Measurements from ENCODE around the gene TMEM30A. TPM values are rescaled to one million over a fixed set of nuclear protein-coding genes. Genes with fewer than 3 reads are reported as not detected.

TMEM30A gene
- total and polyA plus RNA-seq, 2 of the 13 experiments (the other 11 are each of a cell fraction or from before 2014, with no cell fraction given): 17.6 to 54.4 TPM

DNA sequence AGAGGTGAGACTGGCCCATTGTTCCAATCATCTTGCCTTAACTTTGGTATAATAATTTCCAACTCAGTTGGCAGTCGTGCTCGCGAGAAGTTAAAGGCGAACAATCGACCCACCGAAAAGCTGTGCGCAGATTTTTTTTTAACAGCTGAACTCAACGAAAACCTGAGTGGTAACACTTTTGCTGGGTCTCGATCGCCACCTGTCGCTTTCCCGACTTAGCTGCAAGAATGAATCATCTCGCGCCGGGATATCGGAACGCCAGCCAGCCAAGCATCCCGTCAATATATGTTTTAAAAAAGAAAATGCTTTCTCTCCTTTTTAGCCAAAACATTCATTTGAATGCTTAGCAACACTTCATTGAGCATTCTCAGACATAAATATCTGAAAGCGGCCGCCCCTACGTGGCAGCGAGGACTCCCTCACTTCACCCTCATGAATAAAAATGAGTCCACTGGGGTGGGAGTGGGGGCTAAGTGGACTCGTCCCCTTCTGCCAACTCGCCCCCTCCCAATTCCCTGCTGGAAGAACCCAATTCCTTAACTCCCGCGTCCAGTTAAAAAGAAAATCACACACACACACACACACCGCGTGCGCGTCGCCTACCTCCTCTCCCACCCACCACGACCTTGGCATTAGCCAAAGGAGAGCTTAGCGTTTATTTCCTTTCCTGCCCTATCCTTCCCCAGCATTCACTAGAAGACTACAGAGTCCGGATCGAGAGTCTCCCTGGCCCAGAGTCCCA, 80.2 kb downstream of the TMEM30A start:
- DNase-seq (ENCODE audit: low spot score): peak; percentile 40
- intact Hi-C loops (cut with micrococcal nuclease; ENCODE audit: unreplicated experiment): loop anchor here (1.0 to 10.0 kb wide), 5 partner anchors 139 to 1350 kb away; no protein-coding TSS in a partner anchor
- H3K4me1 ChIP-seq (ENCODE audit: insufficient read depth, low read length): no peaks in the 10 kb centered on the region
- H3K9ac ChIP-seq (ENCODE audit: insufficient read depth, low read depth, low read length): no peak overlapping the region
- H3K79me2 ChIP-seq (ENCODE audit: insufficient read depth, low read length): no peaks in the 10 kb centered on the region
- H3K4me2 ChIP-seq (ENCODE audit: low read depth, low read length): no peak overlapping the region
- FAIRE-seq: peak; percentile 56
- H3K9me3 ChIP-seq (ENCODE audit: low read length): no peaks in the 10 kb centered on the region
- 24% methylated on average over 35 of the region's 35 CpGs for WGBS (ENCODE audit: low lambda C conversion rate)
- ChIA-PET CTCF (ENCODE audit: low intra/inter-chr PET ratio, low total read pairs) (interaction anchor here (1.0 to 1.9 kb wide), 3 partner anchors 305 to 860 kb away, joined by 4 to 5 read pairs (median 4); no protein-coding TSS in a partner anchor), POLR2A (no interaction called here)
- no TSS peak for BruUV-seq (replicated peaks)
- peak; percentile 24; the same call in 2 of the 3 replicates for ATAC-seq
- no peaks in the 10 kb centered on the region for H3K36me3 ChIP-seq (replicated peaks in 1 of 2; ENCODE audit: control insufficient read depth in 1 of 2, insufficient read depth in 2 of 2, low read length in 2 of 2)
- H4K20me1 ChIP-seq (ENCODE audit: insufficient read depth, low read length): no peaks in the 10 kb centered on the region
- no peak overlapping the region for H2AFZ ChIP-seq (ENCODE audit: low read length)
- no peak overlapping the region for H3K27ac ChIP-seq (ENCODE audit: extremely low read length, insufficient read depth, low read length)
- in situ Hi-C loops (cut with HindIII; ENCODE audit: extremely low pct_ligation_motif_present, low pct_unique_long_range_greater_than_20kb): loop anchor here (10.0 to 25.0 kb wide), 6 partner anchors 450 to 1467 kb away; no protein-coding TSS in a partner anchor
- no peak overlapping the region for H3K4me3 ChIP-seq (replicated peaks in 1 of 3; ENCODE audit: insufficient read depth in 1 of 3, low read depth in 2 of 3, low read length in 3 of 3)
- H3K27me3 ChIP-seq (ENCODE audit: control insufficient read depth in 1 of 2, insufficient read depth in 2 of 2, low read length in 2 of 2): peaks cover 6 to 64% of the 10 kb centered on the region in 2 experiments; a peak in 4 of 5 replicates
- no peak for TF ChIP-seq ZFP36L1 (CRISPR knock-in tag; IDR thresholded peaks at IDR 0.05)
- no peak for TF ChIP-seq CHD4 (IDR thresholded peaks at IDR 0.05; ENCODE audit: borderline replicate concordance, low read length)
- TF ChIP-seq, protein P1, sequence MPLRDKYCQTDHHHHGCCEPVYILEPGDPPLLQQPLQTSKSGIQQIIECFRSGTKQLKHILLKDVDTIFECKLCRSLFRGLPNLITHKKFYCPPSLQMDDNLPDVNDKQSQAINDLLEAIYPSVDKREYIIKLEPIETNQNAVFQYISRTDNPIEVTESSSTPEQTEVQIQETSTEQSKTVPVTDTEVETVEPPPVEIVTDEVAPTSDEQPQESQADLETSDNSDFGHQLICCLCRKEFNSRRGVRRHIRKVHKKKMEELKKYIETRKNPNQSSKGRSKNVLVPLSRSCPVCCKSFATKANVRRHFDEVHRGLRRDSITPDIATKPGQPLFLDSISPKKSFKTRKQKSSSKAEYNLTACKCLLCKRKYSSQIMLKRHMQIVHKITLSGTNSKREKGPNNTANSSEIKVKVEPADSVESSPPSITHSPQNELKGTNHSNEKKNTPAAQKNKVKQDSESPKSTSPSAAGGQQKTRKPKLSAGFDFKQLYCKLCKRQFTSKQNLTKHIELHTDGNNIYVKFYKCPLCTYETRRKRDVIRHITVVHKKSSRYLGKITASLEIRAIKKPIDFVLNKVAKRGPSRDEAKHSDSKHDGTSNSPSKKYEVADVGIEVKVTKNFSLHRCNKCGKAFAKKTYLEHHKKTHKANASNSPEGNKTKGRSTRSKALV (CRISPR knock-in tag; IDR thresholded peaks at IDR 0.05): 0 out of 2 replicates have a peak, but pooled peaks have one; percentile 42
- no peak for TF ChIP-seq ZFX (CRISPR knock-in tag; IDR thresholded peaks at IDR 0.05; ENCODE audit: low read depth)
- TF ChIP-seq, protein P2, sequence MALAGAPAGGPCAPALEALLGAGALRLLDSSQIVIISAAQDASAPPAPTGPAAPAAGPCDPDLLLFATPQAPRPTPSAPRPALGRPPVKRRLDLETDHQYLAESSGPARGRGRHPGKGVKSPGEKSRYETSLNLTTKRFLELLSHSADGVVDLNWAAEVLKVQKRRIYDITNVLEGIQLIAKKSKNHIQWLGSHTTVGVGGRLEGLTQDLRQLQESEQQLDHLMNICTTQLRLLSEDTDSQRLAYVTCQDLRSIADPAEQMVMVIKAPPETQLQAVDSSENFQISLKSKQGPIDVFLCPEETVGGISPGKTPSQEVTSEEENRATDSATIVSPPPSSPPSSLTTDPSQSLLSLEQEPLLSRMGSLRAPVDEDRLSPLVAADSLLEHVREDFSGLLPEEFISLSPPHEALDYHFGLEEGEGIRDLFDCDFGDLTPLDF (CRISPR knock-in tag; IDR thresholded peaks at IDR 0.05): no peak
- peak; percentile 82 for TF ChIP-seq STAG1 (CRISPR knock-in tag; IDR thresholded peaks at IDR 0.05)
- no peak for TF ChIP-seq PPARG (CRISPR knock-in tag; conservative IDR thresholded peaks at IDR 0.05)
- TF ChIP-seq RAD21 (CRISPR knock-in tag; IDR thresholded peaks at IDR 0.05): peak; percentile 69
- peak; percentile 78 for TF ChIP-seq SMC3 (IDR thresholded peaks at IDR 0.05; ENCODE audit: low read length)
- TF ChIP-seq, protein P3, sequence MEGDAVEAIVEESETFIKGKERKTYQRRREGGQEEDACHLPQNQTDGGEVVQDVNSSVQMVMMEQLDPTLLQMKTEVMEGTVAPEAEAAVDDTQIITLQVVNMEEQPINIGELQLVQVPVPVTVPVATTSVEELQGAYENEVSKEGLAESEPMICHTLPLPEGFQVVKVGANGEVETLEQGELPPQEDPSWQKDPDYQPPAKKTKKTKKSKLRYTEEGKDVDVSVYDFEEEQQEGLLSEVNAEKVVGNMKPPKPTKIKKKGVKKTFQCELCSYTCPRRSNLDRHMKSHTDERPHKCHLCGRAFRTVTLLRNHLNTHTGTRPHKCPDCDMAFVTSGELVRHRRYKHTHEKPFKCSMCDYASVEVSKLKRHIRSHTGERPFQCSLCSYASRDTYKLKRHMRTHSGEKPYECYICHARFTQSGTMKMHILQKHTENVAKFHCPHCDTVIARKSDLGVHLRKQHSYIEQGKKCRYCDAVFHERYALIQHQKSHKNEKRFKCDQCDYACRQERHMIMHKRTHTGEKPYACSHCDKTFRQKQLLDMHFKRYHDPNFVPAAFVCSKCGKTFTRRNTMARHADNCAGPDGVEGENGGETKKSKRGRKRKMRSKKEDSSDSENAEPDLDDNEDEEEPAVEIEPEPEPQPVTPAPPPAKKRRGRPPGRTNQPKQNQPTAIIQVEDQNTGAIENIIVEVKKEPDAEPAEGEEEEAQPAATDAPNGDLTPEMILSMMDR (CRISPR knock-in tag; IDR thresholded peaks at IDR 0.05): peak; percentile 72
- TF ChIP-seq, protein P4, sequence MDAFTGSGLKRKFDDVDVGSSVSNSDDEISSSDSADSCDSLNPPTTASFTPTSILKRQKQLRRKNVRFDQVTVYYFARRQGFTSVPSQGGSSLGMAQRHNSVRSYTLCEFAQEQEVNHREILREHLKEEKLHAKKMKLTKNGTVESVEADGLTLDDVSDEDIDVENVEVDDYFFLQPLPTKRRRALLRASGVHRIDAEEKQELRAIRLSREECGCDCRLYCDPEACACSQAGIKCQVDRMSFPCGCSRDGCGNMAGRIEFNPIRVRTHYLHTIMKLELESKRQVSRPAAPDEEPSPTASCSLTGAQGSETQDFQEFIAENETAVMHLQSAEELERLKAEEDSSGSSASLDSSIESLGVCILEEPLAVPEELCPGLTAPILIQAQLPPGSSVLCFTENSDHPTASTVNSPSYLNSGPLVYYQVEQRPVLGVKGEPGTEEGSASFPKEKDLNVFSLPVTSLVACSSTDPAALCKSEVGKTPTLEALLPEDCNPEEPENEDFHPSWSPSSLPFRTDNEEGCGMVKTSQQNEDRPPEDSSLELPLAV (CRISPR knock-in tag; conservative IDR thresholded peaks at IDR 0.05; ENCODE audit: low read depth): no peak
- TF ChIP-seq CBX1 (IDR thresholded peaks at IDR 0.05; ENCODE audit: low read depth): no peak
- no peak for TF ChIP-seq ZSCAN22 (CRISPR knock-in tag; IDR thresholded peaks at IDR 0.05)
- TF ChIP-seq, protein P5, sequence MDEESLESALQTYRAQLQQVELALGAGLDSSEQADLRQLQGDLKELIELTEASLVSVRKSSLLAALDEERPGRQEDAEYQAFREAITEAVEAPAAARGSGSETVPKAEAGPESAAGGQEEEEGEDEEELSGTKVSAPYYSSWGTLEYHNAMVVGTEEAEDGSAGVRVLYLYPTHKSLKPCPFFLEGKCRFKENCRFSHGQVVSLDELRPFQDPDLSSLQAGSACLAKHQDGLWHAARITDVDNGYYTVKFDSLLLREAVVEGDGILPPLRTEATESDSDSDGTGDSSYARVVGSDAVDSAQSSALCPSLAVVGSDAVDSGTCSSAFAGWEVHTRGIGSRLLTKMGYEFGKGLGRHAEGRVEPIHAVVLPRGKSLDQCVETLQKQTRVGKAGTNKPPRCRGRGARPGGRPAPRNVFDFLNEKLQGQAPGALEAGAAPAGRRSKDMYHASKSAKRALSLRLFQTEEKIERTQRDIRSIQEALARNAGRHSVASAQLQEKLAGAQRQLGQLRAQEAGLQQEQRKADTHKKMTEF (CRISPR knock-in tag; IDR thresholded peaks at IDR 0.05): no peak
- no peak for TF ChIP-seq ZNF207 (IDR thresholded peaks at IDR 0.05; ENCODE audit: borderline replicate concordance)

All from HepG2 (cell line).